Pancreas (tissue), 10 donors: ENCODE results near the gene ENHO. TPM values are rescaled to one million over a fixed set of nuclear protein-coding genes. Genes with fewer than 3 reads are reported as not detected.
"Not testable (repeated sequence)": the region's sequence is repeated elsewhere in the genome, so short reads cannot be mapped to it uniquely, and the experiment has no call there.

Experiments used
- ATAC-seq, 4 donors: fragments of 200-7000 bp; cut with Tn5 transposase; one replicate each; pipeline versions ENCODE4 v1.8.0 to v1.9.1; 2020; ENCODE audit warnings: mild to moderate bottlenecking in 4 of 4, moderate library complexity in 4 of 4
- DNase-seq, 6 donors: peaks; one replicate each; pipeline ENCODE4 v3.0.0-alpha.2; 2020
- FAIRE-seq: peaks from 2 replicates; lab custom pipeline; 2012; peaks lifted over from hg19 to GRCh38; lab: Jason Lieb, UNC
- H3K27ac ChIP-seq, 4 donors: fragments of 200-600 bp; sonication (generic); 1 replicate in 3 of 4; 2 replicates in 1 of 4; pipeline versions ENCODE4 v1.5.0 to v1.8.0; 2020
- H3K27me3 ChIP-seq, 4 donors: fragments of 200-600 bp; one replicate each; pipeline ENCODE4 v1.8.0; 2021
- H3K36me3 ChIP-seq, 3 donors: fragments of 200-600 bp; sonication (generic) in 1 of 3; one replicate each; pipeline versions ENCODE4 v1.5.0 to v1.8.0; 2020 to 2021
- H3K4me1 ChIP-seq, 3 donors: fragments of 200-600 bp; one replicate each; pipeline ENCODE4 v1.8.0; 2021
- H3K4me3 ChIP-seq, 4 donors: fragments of 200-600 bp; sonication (generic) in 2 of 4; one replicate each; pipeline versions ENCODE4 v1.5.0 to v1.8.0; 2020 to 2021
- H3K9me3 ChIP-seq, 4 donors: fragments of 200-600 bp; one replicate each; pipeline ENCODE4 v1.8.0; 2021
- WGBS, 2 donors: extraction: QIAGEN DNeasy Blood & Tissue Kit; methylation state at CpG; one replicate each; pipeline ENCODE4 v1.1.7; 2013; 5-methylcytosine and 5-hydroxymethylcytosine counted together
- intact Hi-C, 3 donors: fragments of 100-400 bp; cut with DNase I; formaldehyde crosslinking; loops; one replicate each; pipeline versions ENCODE4 v1.11.1 to v1.14.2; 2022
- polyA plus RNA-seq, 2 donors: library from polyadenylated mRNA; stranded (reverse); fragments of 200-250 nt; gene quantifications; one replicate each; pipeline ENCODE4 v1.2.3, GENCODE V29; 2013
- total RNA-seq, 6 donors: library from RNA; stranded (reverse); fragmentation: NEBNext Ultra II Directional in 4 of 6; extraction: Animal tissue kit (Norgen Biotek cat#: 25700) in 4 of 6; gene quantifications; one replicate each; pipeline versions ENCODE4 v1.2.1 to v1.2.4, GENCODE V29; 2021 to 2023
- TF ChIP-seq, protein P1 (sequence below), 4 donors: fragments of 200-600 bp; sonication (generic) in 3 of 4; IDR thresholded peaks; one replicate each; pipeline versions ENCODE4 v1.5.0 to v1.8.0; 2021; ENCODE audit warnings: antibody characterized with exemption in 4 of 4
- donor health status: healthy with polysubstance abuse.
- donor health status: DM: no; HTN: no; CAD: no; lungs with moderate emphysema.
- donor health status: DM: no; HTN: no; CAD: no.
- donor health status: control.
- donor health status: control.
- donor health status: Bipolar disorder and iron deficiency.
- donor health status: DM: yes; HTN: yes; CAD: no.
- donor health status: DM: no; HTN: no; CAD: no.
- donor health status: DM: no; HTN: no; CAD: no.
- donor health status: DM: yes; HTN: yes; CAD: no.

ENHO gene
- total and polyA plus RNA-seq, 8 donors, result 0.24 to 4.3 (median 0.67) TPM

- H3K36me3 ChIP-seq, result no peaks in the 10 kb centered on the region
- DNase-seq (no peak), FAIRE-seq (no peak), ATAC-seq (no peak)
- no peaks in the 10 kb centered on the region for H3K4me1 ChIP-seq
- no peaks in the 10 kb centered on the region for H3K9me3 ChIP-seq
- no peak overlapping the region for H3K4me3 ChIP-seq
- WGBS, 2 donors, result 80 to 87% methylated on average over 7 of the region's 7 CpGs
- H3K27me3 ChIP-seq, result no peaks in the 10 kb centered on the region
- TF ChIP-seq, protein P1, sequence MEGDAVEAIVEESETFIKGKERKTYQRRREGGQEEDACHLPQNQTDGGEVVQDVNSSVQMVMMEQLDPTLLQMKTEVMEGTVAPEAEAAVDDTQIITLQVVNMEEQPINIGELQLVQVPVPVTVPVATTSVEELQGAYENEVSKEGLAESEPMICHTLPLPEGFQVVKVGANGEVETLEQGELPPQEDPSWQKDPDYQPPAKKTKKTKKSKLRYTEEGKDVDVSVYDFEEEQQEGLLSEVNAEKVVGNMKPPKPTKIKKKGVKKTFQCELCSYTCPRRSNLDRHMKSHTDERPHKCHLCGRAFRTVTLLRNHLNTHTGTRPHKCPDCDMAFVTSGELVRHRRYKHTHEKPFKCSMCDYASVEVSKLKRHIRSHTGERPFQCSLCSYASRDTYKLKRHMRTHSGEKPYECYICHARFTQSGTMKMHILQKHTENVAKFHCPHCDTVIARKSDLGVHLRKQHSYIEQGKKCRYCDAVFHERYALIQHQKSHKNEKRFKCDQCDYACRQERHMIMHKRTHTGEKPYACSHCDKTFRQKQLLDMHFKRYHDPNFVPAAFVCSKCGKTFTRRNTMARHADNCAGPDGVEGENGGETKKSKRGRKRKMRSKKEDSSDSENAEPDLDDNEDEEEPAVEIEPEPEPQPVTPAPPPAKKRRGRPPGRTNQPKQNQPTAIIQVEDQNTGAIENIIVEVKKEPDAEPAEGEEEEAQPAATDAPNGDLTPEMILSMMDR (IDR thresholded peaks at IDR 0.05), result no peak
- intact Hi-C loops, result loop anchor here in 2 of 3 donors (10.0 kb wide), 2 partner anchors 53 to 97 kb away; no protein-coding TSS in a partner anchor
- H3K27ac ChIP-seq, result no peak overlapping the region
Measured at GRCh38 chr9:34541540-34541939, 18.8 kb upstream of the ENHO start.

DNA sequence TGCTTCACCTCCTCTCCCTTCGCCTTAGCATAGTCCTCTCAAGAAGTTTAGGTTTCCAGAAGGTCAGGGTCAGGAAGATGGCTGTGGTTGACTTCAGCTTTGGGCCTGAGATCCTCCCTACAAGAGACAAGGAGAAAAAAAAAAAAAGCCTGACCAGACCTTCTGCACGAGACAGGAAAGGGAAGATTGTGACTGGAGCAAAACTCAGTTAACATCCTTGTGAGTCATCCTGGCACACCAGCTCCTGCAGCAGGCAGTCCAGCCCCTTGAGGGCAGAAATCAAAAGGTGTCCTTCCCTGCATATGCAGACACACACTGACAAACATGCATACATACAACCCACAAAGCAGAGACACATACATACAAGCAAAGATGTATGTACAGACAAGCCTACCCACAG lies 18.0 kb upstream of the ENHO start:
- TF ChIP-seq, protein P1 (IDR thresholded peaks at IDR 0.05), result no peak
- intact Hi-C loops, result loop anchor here in 2 of 3 donors (10.0 kb wide), 2 partner anchors 54 to 96 kb away; no protein-coding TSS in a partner anchor
- Histone ChIP-seq H3K27me3 (no peaks in the 10 kb centered on the region), H3K9me3 (no peaks in the 10 kb centered on the region), H3K36me3 (no peaks in the 10 kb centered on the region), H3K4me3 (no peak overlapping the region), H3K4me1 (no peaks in the 10 kb centered on the region), H3K27ac (no peak overlapping the region)
- ATAC-seq, result no peak
- no peak for FAIRE-seq
- DNase-seq, result no peak
- WGBS, 2 donors, result 74 to 85% methylated on average over 2 of the region's 2 CpGs

- Histone ChIP-seq H3K4me3 (no peak overlapping the region), H3K27ac (no peak overlapping the region), H3K9me3 (no peaks in the 10 kb centered on the region), H3K36me3 (no peaks in the 10 kb centered on the region), H3K4me1 (no peaks in the 10 kb centered on the region), H3K27me3 (no peaks in the 10 kb centered on the region)
- FAIRE-seq (no peak), DNase-seq (peak in 5 of 6 donors; percentile 43 to 78 (median 63)), ATAC-seq (peak; percentile 82 to 98 (median 90))
- intact Hi-C loops, result no loop called here
- TF ChIP-seq, protein P1 (IDR thresholded peaks at IDR 0.05), result no peak
- WGBS, 2 donors, result 23 to 24% methylated on average over 6 to 7 of the region's 7 CpGs
Measured at GRCh38 chr9:34536685-34537084, 13.9 kb upstream of the ENHO start.

DNA sequence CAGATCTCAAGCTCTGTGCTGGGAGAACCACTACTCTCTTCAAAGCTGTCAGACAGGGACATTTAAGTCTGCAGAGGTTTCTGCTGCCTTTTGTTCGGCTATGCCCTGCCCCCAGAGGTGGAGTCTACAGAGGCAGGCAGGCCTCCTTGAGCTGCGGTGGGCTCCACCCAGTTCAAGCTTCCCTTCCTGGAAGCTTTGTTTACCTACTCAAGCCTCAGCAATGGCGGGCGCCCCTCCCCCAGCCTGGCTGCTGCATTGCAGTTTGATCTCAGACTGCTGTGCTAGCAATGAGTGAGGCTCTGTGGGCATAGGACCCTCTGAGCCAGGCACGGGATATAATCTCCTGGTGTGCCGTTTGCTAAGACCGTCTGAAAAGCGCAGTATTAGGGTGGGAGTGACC lies 9.3 kb upstream of the ENHO start:
- ATAC-seq, H3K9me3 ChIP-seq, H3K4me3 ChIP-seq, H3K27ac ChIP-seq, FAIRE-seq, intact Hi-C loops, H3K27me3 ChIP-seq, DNase-seq, H3K4me1 ChIP-seq, H3K36me3 ChIP-seq: not testable (repeated sequence)
- 67 to 83% methylated on average over 7 to 8 of the region's 8 CpGs for WGBS, 2 donors

GRCh38 chr9:34526026-34526425 lies 3.2 kb upstream of the ENHO start:
- DNase-seq (no peak), ATAC-seq (no peak), FAIRE-seq (no peak)
- H3K4me3 ChIP-seq, result no peak overlapping the region
- peaks cover 0 to 3% (median 0%) of the 10 kb centered on the region in 3 donors for H3K4me1 ChIP-seq
- TF ChIP-seq, protein P1 (IDR thresholded peaks at IDR 0.05), result no peak
- no peak overlapping the region for H3K27ac ChIP-seq
- H3K9me3 ChIP-seq, result no peaks in the 10 kb centered on the region
- 57 to 73% methylated on average over 2 of the region's 2 CpGs for WGBS, 2 donors
- no peaks in the 10 kb centered on the region for H3K27me3 ChIP-seq
- no peaks in the 10 kb centered on the region for H3K36me3 ChIP-seq
- intact Hi-C loops, result no loop called here
